Epithelial cell of esophagus (primary cell): ENCODE data around the gene SUMF1.

Experiments
- DNase-seq: peaks from one replicate; pipeline ENCODE4 v3.0.0; 2010; ENCODE audit warnings: low read depth
- H3K4me3 ChIP-seq: 2 replicates; pipeline ENCODE4 v1.5.1; 2011; ENCODE audit warnings: mild to moderate bottlenecking, low read length, control low read depth
- TF ChIP-seq, protein P1 (sequence below): IDR thresholded peaks from 2 replicates; pipeline ENCODE4 v1.5.1; 2011; ENCODE audit warnings: low read depth, mild to moderate bottlenecking, low read length, control low read depth, inconsistent platforms; ENCODE audit not compliant: insufficient read depth; ENCODE audit errors: missing control alignments

The SUMF1 gene

DNA sequence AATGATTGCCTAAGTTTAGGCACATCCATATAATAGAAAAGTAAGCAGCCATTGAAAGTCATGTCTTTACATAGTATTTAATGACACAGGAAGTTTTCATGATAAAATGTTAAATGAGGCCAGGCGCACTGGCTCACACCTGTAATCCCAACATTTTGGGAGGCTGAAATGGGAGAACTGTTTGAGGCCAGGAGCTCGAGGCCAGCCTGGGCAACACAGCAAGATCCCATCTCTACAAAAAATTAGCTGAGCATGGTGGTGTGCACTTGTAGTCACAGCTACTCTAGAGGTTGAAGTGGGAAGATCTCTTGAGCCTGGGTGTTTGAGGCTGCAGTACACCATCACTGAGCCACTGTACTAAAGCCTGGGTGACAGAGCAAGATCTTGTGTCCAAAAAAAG lies 104.5 kb downstream of the SUMF1 start:
- DNase-seq: no peak
- H3K4me3 ChIP-seq: no peak overlapping the region
- TF ChIP-seq, protein P1, sequence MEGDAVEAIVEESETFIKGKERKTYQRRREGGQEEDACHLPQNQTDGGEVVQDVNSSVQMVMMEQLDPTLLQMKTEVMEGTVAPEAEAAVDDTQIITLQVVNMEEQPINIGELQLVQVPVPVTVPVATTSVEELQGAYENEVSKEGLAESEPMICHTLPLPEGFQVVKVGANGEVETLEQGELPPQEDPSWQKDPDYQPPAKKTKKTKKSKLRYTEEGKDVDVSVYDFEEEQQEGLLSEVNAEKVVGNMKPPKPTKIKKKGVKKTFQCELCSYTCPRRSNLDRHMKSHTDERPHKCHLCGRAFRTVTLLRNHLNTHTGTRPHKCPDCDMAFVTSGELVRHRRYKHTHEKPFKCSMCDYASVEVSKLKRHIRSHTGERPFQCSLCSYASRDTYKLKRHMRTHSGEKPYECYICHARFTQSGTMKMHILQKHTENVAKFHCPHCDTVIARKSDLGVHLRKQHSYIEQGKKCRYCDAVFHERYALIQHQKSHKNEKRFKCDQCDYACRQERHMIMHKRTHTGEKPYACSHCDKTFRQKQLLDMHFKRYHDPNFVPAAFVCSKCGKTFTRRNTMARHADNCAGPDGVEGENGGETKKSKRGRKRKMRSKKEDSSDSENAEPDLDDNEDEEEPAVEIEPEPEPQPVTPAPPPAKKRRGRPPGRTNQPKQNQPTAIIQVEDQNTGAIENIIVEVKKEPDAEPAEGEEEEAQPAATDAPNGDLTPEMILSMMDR: no peak

DNA sequence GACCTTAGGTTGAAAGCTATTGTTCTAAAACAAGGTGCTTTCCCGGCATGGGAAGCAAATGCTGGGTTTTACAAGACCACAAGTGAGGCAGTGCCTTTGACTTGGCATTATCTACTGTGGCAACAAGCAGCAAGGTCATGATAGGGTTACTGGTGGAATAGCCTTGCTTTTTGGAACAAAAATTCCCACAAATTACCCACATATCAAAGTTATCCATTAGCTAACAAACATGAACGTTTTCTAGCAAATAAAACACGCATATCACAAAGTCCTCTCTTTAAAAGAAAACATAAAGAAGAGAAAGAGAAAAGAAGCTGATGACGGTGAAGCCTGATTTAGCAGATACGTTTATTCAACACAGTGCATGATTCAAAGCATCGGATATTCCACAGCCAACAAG lies 106.3 kb downstream of the SUMF1 start:
- DNase-seq: no peak
- H3K4me3 ChIP-seq: no peak overlapping the region
- TF ChIP-seq, protein P1: no peak

DNA sequence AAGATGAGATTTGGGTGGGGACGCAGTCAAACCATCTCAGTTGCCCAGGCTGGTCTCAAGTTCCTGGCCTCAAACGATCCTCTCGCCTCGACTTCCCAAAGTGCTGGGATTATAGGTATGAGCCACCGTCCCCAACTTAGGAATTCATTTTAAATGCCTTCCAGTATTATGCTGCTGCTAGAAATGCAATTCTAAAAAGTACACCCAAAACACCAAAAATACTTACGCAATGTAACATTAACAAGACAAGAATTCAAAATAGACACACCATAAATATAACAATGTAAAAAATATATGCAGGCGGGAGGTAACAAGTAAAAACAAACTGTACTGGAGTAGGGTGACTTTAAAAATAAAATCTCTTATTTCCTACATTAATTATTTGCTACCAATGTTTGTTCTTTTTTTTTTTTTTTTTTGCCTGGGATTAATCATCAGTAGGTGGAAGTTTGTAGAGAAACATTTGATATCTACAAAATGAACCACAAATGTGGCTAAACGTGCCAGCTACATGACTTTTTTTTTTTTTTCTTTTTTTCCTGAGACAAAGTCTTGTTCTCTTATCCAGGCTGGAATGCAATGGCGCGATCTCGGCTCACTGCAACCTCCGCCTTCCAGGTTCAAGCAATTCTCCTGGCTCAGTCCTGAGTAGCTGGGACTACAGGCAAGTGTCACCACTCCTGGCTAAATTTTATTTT lies 107.1 kb downstream of the SUMF1 start:
- no peak overlapping the region for H3K4me3 ChIP-seq
- TF ChIP-seq, protein P1: no peak
- no peak for DNase-seq

DNA sequence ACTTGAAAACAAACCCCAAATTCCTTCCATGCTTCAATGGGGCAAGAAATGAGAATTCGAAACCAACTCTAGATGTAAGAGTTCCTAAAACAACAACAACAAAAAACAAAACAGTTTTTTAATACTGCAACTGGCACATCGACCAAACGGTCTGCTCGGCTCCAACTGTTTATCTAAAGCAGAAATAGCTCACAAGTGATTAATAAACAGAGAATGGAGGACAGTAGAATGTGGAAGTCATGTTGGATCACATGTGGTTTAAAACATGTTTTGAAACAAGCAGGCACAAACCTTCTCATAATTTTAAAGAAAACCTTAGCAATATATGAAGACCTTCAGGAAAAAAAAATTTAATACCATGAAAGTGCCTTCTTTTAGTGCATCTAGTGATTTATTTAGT lies 108.8 kb downstream of the SUMF1 start:
- H3K4me3 ChIP-seq: no peak overlapping the region
- TF ChIP-seq, protein P1: no peak
- DNase-seq: no peak

DNA sequence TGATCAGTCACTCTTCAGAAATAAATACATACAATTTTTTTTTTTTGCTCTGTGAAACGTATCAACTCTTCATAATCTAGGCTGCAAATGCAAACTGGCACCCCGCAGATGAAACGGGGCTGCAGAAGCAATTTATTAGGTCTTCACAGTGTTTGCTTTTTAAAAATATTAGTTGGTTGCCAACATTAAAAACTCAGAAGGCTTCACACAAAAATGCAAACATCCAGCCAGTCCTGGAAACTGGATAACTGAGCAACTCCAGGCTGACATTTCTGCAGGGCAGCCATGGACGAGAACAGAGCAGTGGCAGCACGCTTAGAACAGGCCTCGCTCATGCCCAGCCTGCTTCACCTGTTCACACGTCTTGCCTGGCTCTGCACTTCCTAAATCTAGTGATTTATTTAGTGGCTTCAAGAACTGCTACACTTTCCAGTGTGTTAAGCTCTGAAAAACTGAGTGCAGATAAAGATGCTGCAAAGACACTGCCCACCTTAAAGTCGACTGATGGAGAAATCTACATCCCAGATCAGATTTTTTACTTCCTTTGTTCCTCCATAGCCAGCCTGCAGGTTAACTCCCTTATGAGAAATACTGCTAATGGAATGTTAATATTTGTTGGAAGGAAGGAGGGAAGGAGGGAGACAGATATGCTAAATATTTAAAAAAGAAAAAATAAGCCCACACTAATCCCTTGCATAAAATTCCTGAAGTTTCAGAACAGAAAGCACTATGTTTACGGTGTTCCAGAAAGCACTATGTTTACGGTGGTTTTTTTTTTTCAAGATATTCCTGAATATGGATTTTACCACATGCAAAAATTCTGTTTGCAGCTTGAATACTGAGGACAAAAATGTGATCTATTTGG lies 110.3 kb downstream of the SUMF1 start:
- no peak for DNase-seq
- H3K4me3 ChIP-seq: no peak overlapping the region
- TF ChIP-seq, protein P1: no peak

DNA sequence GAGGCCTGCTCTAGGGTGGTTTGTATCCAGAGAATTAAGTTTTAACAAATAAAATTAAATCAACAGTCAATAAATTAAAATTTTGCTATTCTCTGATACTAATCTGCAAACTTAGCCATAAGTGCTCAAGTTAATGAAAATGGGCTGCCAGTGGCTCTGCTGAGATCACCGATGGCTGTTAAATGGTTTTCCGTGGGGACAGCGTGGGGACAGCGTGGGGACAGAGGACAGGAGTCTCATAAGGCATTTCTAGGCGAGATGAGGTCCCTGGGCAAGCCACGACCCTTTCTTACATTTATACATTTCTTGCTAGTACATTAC lies 110.9 kb downstream of the SUMF1 start:
- no peak for DNase-seq
- no peak overlapping the region for H3K4me3 ChIP-seq
- TF ChIP-seq, protein P1: no peak
